SHP77 (cell line): ENCODE measurements around the gene GPR45.

ENCODE experiments used
- DNase-seq, 2 experiments: peaks; one replicate each; lab custom pipeline; 2025; lab: John Stamatoyannopoulos, UW

The GPR45 gene

GRCh38 chr2:105254531-105255210 is 13.1 kb downstream of the GPR45 start:
- no peak for DNase-seq

- no peak for DNase-seq
These were observed 14.4 kb downstream of the GPR45 start for GRCh38 chr2:105255979-105256378.

- DNase-seq: no peak
These were observed 15.0 kb downstream of the GPR45 start for GRCh38 chr2:105256431-105257047.

- DNase-seq: no peak
These were observed 16.4 kb downstream of the GPR45 start for GRCh38 chr2:105257981-105258380.

GRCh38 chr2:105258835-105259350 is 17.4 kb downstream of the GPR45 start:
- DNase-seq: no peak

- DNase-seq: no peak
These were observed 19.5 kb downstream of the GPR45 start for GRCh38 chr2:105261061-105261460.

- no peak for DNase-seq
These were observed 21.1 kb downstream of the GPR45 start for GRCh38 chr2:105262651-105263091.

- DNase-seq: no peak
These were observed 27.9 kb downstream of the GPR45 start for GRCh38 chr2:105269426-105269825.

- DNase-seq: no peak
These were observed 30.0 kb downstream of the GPR45 start for GRCh38 chr2:105271393-105272045.

GRCh38 chr2:105272176-105272575 is 30.6 kb downstream of the GPR45 start:
- DNase-seq: no peak

GRCh38 chr2:105274046-105274445 is 32.5 kb downstream of the GPR45 start:
- DNase-seq: no peak

- DNase-seq: no peak
These were observed 37.1 kb downstream of the GPR45 start for GRCh38 chr2:105278654-105279053.

- DNase-seq: no peak
These were observed 37.6 kb downstream of the GPR45 start for GRCh38 chr2:105279126-105279525.

- no peak for DNase-seq
These were observed 38.7 kb downstream of the GPR45 start for GRCh38 chr2:105280281-105280680.

- DNase-seq: no peak
These were observed 42.0 kb downstream of the GPR45 start for GRCh38 chr2:105283532-105283931.

GRCh38 chr2:105287692-105288091 is 46.1 kb downstream of the GPR45 start:
- DNase-seq: peak; percentile 22 to 24

GRCh38 chr2:105288133-105288532 is 46.6 kb downstream of the GPR45 start:
- DNase-seq: no peak

- DNase-seq: no peak
These were observed 49.6 kb downstream of the GPR45 start for GRCh38 chr2:105290981-105291660.

GRCh38 chr2:105291981-105292380 is 50.4 kb downstream of the GPR45 start:
- no peak for DNase-seq
